Kidney epithelial cell (primary cell): ENCODE measurements around the gene ALKBH8. TPM values are rescaled to one million over a fixed set of nuclear protein-coding genes. Genes with fewer than 3 reads are reported as not detected.
A peak's percentile ranks its signal among the peaks of the same experiment; 100 is the strongest.

Experiments
- DNase-seq: peaks from one replicate; pipeline ENCODE4 v3.0.0-alpha.2; 2010; ENCODE audit warnings: low read depth
- H3K27me3 ChIP-seq: 2 replicates; pipeline ENCODE4 v1.6.0; 2011; ENCODE audit warnings: low read length; ENCODE audit not compliant: control insufficient read depth, insufficient read depth
- H3K36me3 ChIP-seq: 2 replicates; pipeline ENCODE4 v1.5.1; 2011; ENCODE audit warnings: low read length; ENCODE audit not compliant: control insufficient read depth, insufficient read depth
- H3K4me3 ChIP-seq: 2 replicates; pipeline ENCODE4 v1.5.1; 2011; ENCODE audit warnings: low read depth, mild to moderate bottlenecking, control low read depth, low read length
- CTCF ChIP-seq: IDR thresholded peaks from 2 replicates; pipeline ENCODE4 v1.5.1; 2011; ENCODE audit warnings: mild to moderate bottlenecking, moderate library complexity, low read length, control low read depth, inconsistent platforms; ENCODE audit not compliant: insufficient read depth, poor library complexity, severe bottlenecking
- total RNA-seq: library from RNA; depleted of rRNA; stranded (reverse); fragments of >200 nt; gene quantifications from 2 replicates; pipeline ENCODE4 v1.2.3, GENCODE V29; 2015

Gene ALKBH8
- total RNA-seq, 1 donor from 2014 or later: 7.1 TPM

GRCh38 chr11:107592231-107592590 is 26.7 kb upstream of the ALKBH8 start:
- H3K36me3 ChIP-seq: no peaks in the 10 kb centered on the region
- H3K27me3 ChIP-seq: peaks cover 30% of the 10 kb centered on the region
- no peak overlapping the region for H3K4me3 ChIP-seq
- DNase-seq: no peak
- no peak for TF ChIP-seq CTCF

- Histone ChIP-seq H3K27me3 (peaks cover 30% of the 10 kb centered on the region), H3K4me3 (peak overlapping the region; percentile 63), H3K36me3 (no peaks in the 10 kb centered on the region)
- TF ChIP-seq CTCF: no peak
- no peak for DNase-seq
Observed at GRCh38 chr11:107591378-107592230, 26.1 kb upstream of the ALKBH8 start.

GRCh38 chr11:107590460-107591377 is 25.2 kb upstream of the ALKBH8 start, which contains the start of gene ELMOD1:
ELMOD1 (plus strand) TSS chr11:107591147; CDS start chr11:107618190, 27,043 bp downstream.
- H3K4me3 ChIP-seq: peak within 1 kb of the TSS; percentile 63
- no peak for TF ChIP-seq CTCF
- DNase-seq: no peak
- H3K36me3 ChIP-seq: no peaks in the 10 kb centered on the region
- peaks cover 30% of the 10 kb centered on the region for H3K27me3 ChIP-seq

- no peak for DNase-seq
- Histone ChIP-seq H3K27me3 (peaks cover 24% of the 10 kb centered on the region), H3K36me3 (no peaks in the 10 kb centered on the region), H3K4me3 (no peak overlapping the region)
- no peak for TF ChIP-seq CTCF
Observed at GRCh38 chr11:107587306-107587979, 21.9 kb upstream of the ALKBH8 start.

- no peaks in the 10 kb centered on the region for H3K36me3 ChIP-seq
- no peak for TF ChIP-seq CTCF
- no peak overlapping the region for H3K4me3 ChIP-seq
- H3K27me3 ChIP-seq: no peaks in the 10 kb centered on the region
- no peak for DNase-seq
Observed at GRCh38 chr11:107583629-107584195, 18.2 kb upstream of the ALKBH8 start.
